H7 (cell line): ENCODE data around the gene CDYL. TPM values are rescaled to one million over a fixed set of nuclear protein-coding genes. Genes with fewer than 3 reads are reported as not detected.

ENCODE experiments used
- DNase-seq: peaks from one replicate; pipeline ENCODE4 v3.0.0; 2012
- H3K27me3 ChIP-seq: 2 replicates; pipeline ENCODE4 v1.6.0; 2011; ENCODE audit warnings: mild to moderate bottlenecking, low read length; ENCODE audit not compliant: control insufficient read depth, insufficient read depth
- H3K36me3 ChIP-seq: replicated peaks from 2 replicates; pipeline ENCODE4 v1.5.1; 2011; ENCODE audit warnings: low read length; ENCODE audit not compliant: control insufficient read depth, insufficient read depth
- H3K4me3 ChIP-seq: 2 replicates; pipeline ENCODE4 v1.5.1; 2011; ENCODE audit warnings: low read depth, mild to moderate bottlenecking, control low read depth, low read length, moderate library complexity; ENCODE audit not compliant: insufficient read depth
- total RNA-seq: library from RNA; depleted of rRNA; stranded (reverse); fragments of >200 nt; shearing (Covaris generic); gene quantifications from 2 replicates; pipeline ENCODE4 v1.2.3, GENCODE V29; 2014; rRNA removed

Gene CDYL
- 49.3 and 65.6 TPM in 2 replicates for total RNA-seq

GRCh38 chr6:4776131-4776492 is at the start of gene CDYL:
Gene CDYL (plus strand): TSS chr6:4776404. CDS start chr6:4776784, 380 bp downstream.
- peak; percentile 98 for DNase-seq
- H3K36me3 ChIP-seq: no peaks in the 10 kb centered on the region
- H3K4me3 ChIP-seq: peak within 1 kb of the TSS; percentile 63
- peaks cover 23% of the 10 kb centered on the region for H3K27me3 ChIP-seq

GRCh38 chr6:4726645-4727044 is 49.6 kb upstream of the CDYL start:
- Histone ChIP-seq H3K36me3 (no peaks in the 10 kb centered on the region), H3K27me3 (no peaks in the 10 kb centered on the region), H3K4me3 (no peak overlapping the region)
- no peak for DNase-seq

- no peak for DNase-seq
- H3K27me3 ChIP-seq: no peaks in the 10 kb centered on the region
- no peaks in the 10 kb centered on the region for H3K36me3 ChIP-seq
- H3K4me3 ChIP-seq: no peak overlapping the region
These were observed 49.0 kb upstream of the CDYL start for GRCh38 chr6:4727217-4727616.

GRCh38 chr6:4727671-4728435 is 48.4 kb upstream of the CDYL start:
- Histone ChIP-seq H3K27me3 (no peaks in the 10 kb centered on the region), H3K4me3 (no peak overlapping the region), H3K36me3 (no peaks in the 10 kb centered on the region)
- no peak for DNase-seq

- H3K4me3 ChIP-seq: no peak overlapping the region
- H3K36me3 ChIP-seq: no peaks in the 10 kb centered on the region
- H3K27me3 ChIP-seq: no peaks in the 10 kb centered on the region
- DNase-seq: no peak
These were observed 47.8 kb upstream of the CDYL start for GRCh38 chr6:4728436-4728769.

- H3K27me3 ChIP-seq: no peaks in the 10 kb centered on the region
- no peaks in the 10 kb centered on the region for H3K36me3 ChIP-seq
- H3K4me3 ChIP-seq: no peak overlapping the region
- DNase-seq: no peak
These were observed 47.3 kb upstream of the CDYL start for GRCh38 chr6:4728926-4729325.

GRCh38 chr6:4731996-4732395 is 44.2 kb upstream of the CDYL start:
- Histone ChIP-seq H3K4me3 (no peak overlapping the region), H3K27me3 (peaks cover 1% of the 10 kb centered on the region; the same call in 1 of the 2 replicates), H3K36me3 (no peaks in the 10 kb centered on the region)
- no peak for DNase-seq

GRCh38 chr6:4732691-4733315 is 43.4 kb upstream of the CDYL start:
- no peak overlapping the region for H3K4me3 ChIP-seq
- peak; percentile 44 for DNase-seq

GRCh38 chr6:4736371-4736873 is 39.8 kb upstream of the CDYL start:
- DNase-seq: no peak
- H3K27me3 ChIP-seq: peaks cover 1% of the 10 kb centered on the region; the same call in 1 of the 2 replicates
- H3K36me3 ChIP-seq: no peaks in the 10 kb centered on the region
- no peak overlapping the region for H3K4me3 ChIP-seq

More at GRCh38 chr6:4732691-4733315, 43.4 kb upstream of the CDYL start:
- Histone ChIP-seq H3K36me3 (no peaks in the 10 kb centered on the region), H3K27me3 (peaks cover 1% of the 10 kb centered on the region; the same call in 1 of the 2 replicates)

GRCh38 chr6:4740032-4740431 is 36.2 kb upstream of the CDYL start:
- no peaks in the 10 kb centered on the region for H3K36me3 ChIP-seq
- no peak overlapping the region for H3K4me3 ChIP-seq
- no peak for DNase-seq
- peaks cover 2% of the 10 kb centered on the region; the same call in 1 of the 2 replicates for H3K27me3 ChIP-seq

GRCh38 chr6:4743062-4743461 is 33.1 kb upstream of the CDYL start:
- Histone ChIP-seq H3K27me3 (peaks cover 8% of the 10 kb centered on the region; the same call in 1 of the 2 replicates), H3K36me3 (no peaks in the 10 kb centered on the region), H3K4me3 (no peak overlapping the region)
- DNase-seq: no peak

GRCh38 chr6:4743926-4744325 is 32.3 kb upstream of the CDYL start:
- DNase-seq: no peak
- no peak overlapping the region for H3K4me3 ChIP-seq
- H3K36me3 ChIP-seq: no peaks in the 10 kb centered on the region
- H3K27me3 ChIP-seq: peaks cover 8% of the 10 kb centered on the region; the same call in 1 of the 2 replicates

- no peak overlapping the region for H3K4me3 ChIP-seq
- no peak for DNase-seq
- peaks cover 13% of the 10 kb centered on the region; the same call in 1 of the 2 replicates for H3K27me3 ChIP-seq
- H3K36me3 ChIP-seq: no peaks in the 10 kb centered on the region
These were observed 28.6 kb upstream of the CDYL start for GRCh38 chr6:4747588-4747987.

GRCh38 chr6:4751823-4752464 is 24.3 kb upstream of the CDYL start:
- Histone ChIP-seq H3K27me3 (peaks cover 24% of the 10 kb centered on the region; the same call in 1 of the 2 replicates), H3K4me3 (no peak overlapping the region), H3K36me3 (no peaks in the 10 kb centered on the region)
- no peak for DNase-seq

GRCh38 chr6:4756247-4756646 is 20.0 kb upstream of the CDYL start:
- H3K4me3 ChIP-seq: no peak overlapping the region
- DNase-seq: no peak
- peaks cover 16% of the 10 kb centered on the region; the same call in 1 of the 2 replicates for H3K27me3 ChIP-seq
- H3K36me3 ChIP-seq: no peaks in the 10 kb centered on the region
